Measurements from ENCODE around the gene ZNF837. TPM values are rescaled to one million over a fixed set of nuclear protein-coding genes. Genes with fewer than 3 reads are reported as not detected.
A peak's percentile ranks its signal among the peaks of the same experiment; 100 is the strongest.
"Not testable (repeated sequence)": the region's sequence is repeated elsewhere in the genome, so short reads cannot be mapped to it uniquely, and the experiment has no call there.

Gene ZNF837
- total RNA-seq, 2 donors from 2014 or later = 1.6 to 3.9 TPM

GRCh38 chr19:58350871-58351557 is 29.8 kb downstream of the ZNF837 start:
- no peaks in the 10 kb centered on the region for H3K36me3 ChIP-seq
- H3K27ac ChIP-seq = no peak overlapping the region
- TF ChIP-seq CTCF (IDR thresholded peaks at IDR 0.05) = no peak
- peaks cover 0 to 18% of the 10 kb centered on the region in 2 donors for H3K4me1 ChIP-seq (ENCODE audit: control insufficient read depth in 1 of 2, low read depth in 2 of 2)
- H3K27me3 ChIP-seq (replicated peaks; ENCODE audit: insufficient read depth) = no peaks in the 10 kb centered on the region
- ATAC-seq (ENCODE audit: insufficient number of reproducible peaks, low FRiP score, low read depth) (no peak), DNase-seq (ENCODE audit: low spot score) (no peak)
- no peaks in the 10 kb centered on the region for H3K9me3 ChIP-seq
- H3K4me3 ChIP-seq = no peak overlapping the region

DNA sequence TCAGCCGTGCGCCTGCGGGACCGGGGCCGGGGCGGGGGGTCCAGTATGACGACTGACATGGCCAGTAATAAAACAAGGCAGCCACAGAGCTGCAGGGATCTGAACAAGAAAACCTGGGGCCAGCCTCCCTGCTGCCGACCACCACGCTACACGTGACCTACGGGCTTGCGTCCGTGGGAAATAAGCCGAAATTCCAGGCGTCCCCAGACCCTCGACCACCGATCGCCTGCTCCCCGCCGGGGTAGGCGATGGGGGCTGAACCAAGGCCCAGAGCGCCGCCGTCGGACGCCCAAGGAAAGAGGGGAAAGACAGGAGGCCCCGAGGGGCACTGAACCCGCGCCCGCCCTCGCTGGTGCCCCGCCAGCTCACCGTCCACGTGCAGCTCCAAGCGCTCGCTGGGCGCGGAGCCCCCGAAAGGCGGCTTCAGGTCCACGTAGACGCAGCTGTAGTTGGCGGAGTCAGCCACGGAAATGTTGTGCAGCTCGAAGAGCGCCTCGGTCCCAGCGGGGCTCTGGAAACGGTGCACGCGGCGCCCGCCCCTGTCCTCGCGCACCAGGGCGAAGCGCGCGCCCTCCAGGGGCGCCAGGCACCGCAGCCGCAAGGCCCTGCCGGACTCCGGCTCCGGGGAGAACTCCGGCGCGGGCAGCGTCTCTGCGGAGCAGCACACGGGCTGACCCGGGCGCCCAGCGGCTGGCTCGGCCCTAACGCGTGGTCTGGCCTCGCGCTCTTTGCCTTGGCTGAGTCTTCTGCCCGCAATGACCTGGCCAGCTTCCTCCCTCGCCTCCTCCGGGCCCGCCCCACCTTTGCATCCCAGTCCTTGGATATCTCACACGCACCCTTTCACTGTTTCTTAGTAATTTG is 30.6 kb downstream of the ZNF837 start:
- Histone ChIP-seq H3K27me3 (replicated peaks; ENCODE audit: insufficient read depth) (no peaks in the 10 kb centered on the region), H3K4me3 (peak overlapping the region; percentile 19), H3K9me3 (no peaks in the 10 kb centered on the region), H3K4me1 (ENCODE audit: control insufficient read depth in 1 of 2, low read depth in 2 of 2) (peaks cover 0 to 18% of the 10 kb centered on the region in 2 donors), H3K27ac (no peak overlapping the region), H3K36me3 (no peaks in the 10 kb centered on the region)
- no peak for ATAC-seq (ENCODE audit: insufficient number of reproducible peaks, low FRiP score, low read depth)
- DNase-seq (ENCODE audit: low spot score) = no peak
- no peak for TF ChIP-seq CTCF (IDR thresholded peaks at IDR 0.05)

DNA sequence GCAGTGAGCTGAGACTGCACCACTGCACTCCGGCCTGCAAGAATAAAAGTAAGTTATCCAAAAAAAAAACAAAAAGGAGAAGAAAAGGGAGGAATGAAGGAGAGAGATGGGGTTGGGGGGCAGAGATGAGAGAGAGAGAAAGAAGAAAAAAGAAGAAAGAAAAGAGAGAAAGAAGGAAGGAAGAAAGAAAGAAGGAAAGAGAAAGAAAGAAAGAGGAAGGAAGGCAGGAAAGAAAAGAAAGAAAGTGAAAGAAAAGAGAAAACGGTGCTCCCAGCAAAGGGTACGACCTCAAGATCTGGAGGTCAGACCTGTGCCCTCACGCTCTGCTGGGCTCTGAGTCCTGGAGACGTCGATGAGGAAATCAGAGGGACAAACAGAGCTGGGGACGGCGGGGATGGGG is 31.2 kb downstream of the ZNF837 start:
- Histone ChIP-seq H3K36me3 (no peaks in the 10 kb centered on the region), H3K4me1 (ENCODE audit: control insufficient read depth in 1 of 2, low read depth in 2 of 2) (peaks cover 0 to 18% of the 10 kb centered on the region in 2 donors), H3K27me3 (replicated peaks; ENCODE audit: insufficient read depth) (no peaks in the 10 kb centered on the region), H3K27ac (no peak overlapping the region), H3K9me3 (no peaks in the 10 kb centered on the region), H3K4me3 (no peak overlapping the region)
- TF ChIP-seq CTCF (IDR thresholded peaks at IDR 0.05) = no peak
- DNase-seq (ENCODE audit: low spot score) = no peak
- no peak for ATAC-seq (ENCODE audit: insufficient number of reproducible peaks, low FRiP score, low read depth)

GRCh38 chr19:58348080-58348479 is 32.8 kb downstream of the ZNF837 start:
- H3K9me3 ChIP-seq; H3K27ac ChIP-seq; H3K27me3 ChIP-seq (replicated peaks; ENCODE audit: insufficient read depth); DNase-seq (ENCODE audit: low spot score); ATAC-seq (ENCODE audit: insufficient number of reproducible peaks, low FRiP score, low read depth); H3K36me3 ChIP-seq: not testable (repeated sequence)
- H3K4me3 ChIP-seq = peak overlapping the region; percentile 75
- peaks cover 0 to 18% of the 10 kb centered on the region in 2 donors for H3K4me1 ChIP-seq (ENCODE audit: control insufficient read depth in 1 of 2, low read depth in 2 of 2)

GRCh38 chr19:58346961-58347929 is 33.6 kb downstream of the ZNF837 start:
- H3K27me3 ChIP-seq (replicated peaks; ENCODE audit: insufficient read depth) = no peaks in the 10 kb centered on the region
- H3K4me3 ChIP-seq = peak overlapping the region; percentile 75
- H3K4me1 ChIP-seq (ENCODE audit: control insufficient read depth in 1 of 2, low read depth in 2 of 2) = peaks cover 0 to 18% of the 10 kb centered on the region in 2 donors
- H3K27ac ChIP-seq = peak overlapping the region; percentile 45 to 61
- no peak for TF ChIP-seq CTCF (IDR thresholded peaks at IDR 0.05)
- DNase-seq (ENCODE audit: low spot score) (no peak), ATAC-seq (ENCODE audit: insufficient number of reproducible peaks, low FRiP score, low read depth) (no peak)
- no peaks in the 10 kb centered on the region for H3K9me3 ChIP-seq
- H3K36me3 ChIP-seq = no peaks in the 10 kb centered on the region
